Activated T-helper 1 cell treated with Interleukin-2 at 50 U/mL for 16 hours (primary cell): ENCODE results near the gene IL4R.

Experiments used
- DNase-seq: peaks from one replicate; pipeline ENCODE4 v3.0.0-alpha.2; 2020; ENCODE audit warnings: low read depth

IL4R gene

DNA sequence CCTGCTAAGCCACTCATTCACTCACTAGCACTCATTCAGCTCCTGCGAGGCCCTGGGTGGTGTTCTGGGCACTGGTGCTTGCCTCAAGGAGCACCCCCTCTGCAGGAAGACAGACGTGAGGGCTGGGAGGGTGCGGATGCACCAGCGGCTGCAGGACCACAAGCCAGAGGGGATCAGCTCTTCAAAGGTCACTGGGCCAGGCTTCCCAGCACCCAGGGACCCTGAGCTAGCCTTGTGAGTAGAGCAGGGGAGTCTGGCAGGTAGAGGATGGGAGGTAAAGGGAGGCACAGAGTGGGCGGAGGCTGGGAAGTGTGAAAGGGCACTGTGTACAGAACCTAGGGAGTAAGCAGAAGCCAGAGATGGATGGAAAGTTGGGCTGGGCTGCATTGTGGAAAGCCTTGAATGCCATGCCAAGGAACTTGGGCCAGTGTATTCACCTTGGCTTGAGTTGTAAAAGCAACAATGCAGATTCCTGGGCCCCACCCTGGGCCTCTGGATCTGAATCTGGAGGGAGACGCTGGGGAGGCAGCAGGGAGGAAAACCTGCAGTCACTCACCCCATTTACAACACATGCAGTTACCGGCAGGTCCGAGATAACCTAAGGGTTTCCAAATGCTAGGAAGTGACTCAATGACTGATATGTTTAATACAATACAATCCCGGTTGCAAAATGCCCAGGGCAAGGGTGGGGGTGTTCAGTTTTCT, 1.7 kb downstream of the IL4R start:
- peak; percentile 34 for DNase-seq

- DNase-seq = no peak
Observed at GRCh38 chr16:27316038-27316680, 2.4 kb downstream of the IL4R start.

- DNase-seq = no peak
Observed at GRCh38 chr16:27317320-27317719, 3.5 kb downstream of the IL4R start.

GRCh38 chr16:27317738-27318391, 4.1 kb downstream of the IL4R start:
- no peak for DNase-seq

GRCh38 chr16:27318392-27319256, 4.8 kb downstream of the IL4R start:
- peak; percentile 29 for DNase-seq

DNA sequence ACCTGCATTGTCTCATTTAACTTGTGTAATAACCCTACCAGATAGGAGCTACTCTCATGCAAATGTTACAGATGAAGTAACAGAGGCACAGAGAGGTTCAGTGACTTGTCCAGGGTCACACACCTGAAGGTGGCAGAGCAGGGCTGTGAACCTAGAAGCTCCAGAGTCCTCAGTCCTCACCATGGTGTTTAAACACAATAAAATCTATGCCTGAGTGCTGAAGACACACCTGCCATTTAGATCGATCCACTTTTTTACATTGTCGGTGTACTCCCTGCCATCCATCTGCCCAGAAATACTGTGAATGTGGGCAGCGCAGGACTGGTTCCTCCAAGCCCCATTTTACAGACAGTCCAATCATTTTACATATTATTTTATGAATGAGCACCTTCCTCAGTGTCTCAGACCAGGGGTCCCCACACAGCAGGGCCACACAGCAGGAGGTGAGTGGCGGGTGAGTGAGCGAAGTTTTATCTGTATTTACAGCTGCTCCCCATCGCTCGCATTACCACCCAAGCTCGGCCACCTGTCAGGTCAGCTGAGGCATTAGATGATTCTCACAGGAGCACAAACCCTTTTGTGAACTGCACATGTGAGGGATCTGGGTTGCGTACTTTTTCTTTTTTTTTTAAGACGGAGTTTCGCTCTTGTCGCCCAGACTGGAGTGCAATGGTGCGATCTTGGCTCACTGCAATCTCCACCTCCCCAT, 5.6 kb downstream of the IL4R start:
- no peak for DNase-seq

DNA sequence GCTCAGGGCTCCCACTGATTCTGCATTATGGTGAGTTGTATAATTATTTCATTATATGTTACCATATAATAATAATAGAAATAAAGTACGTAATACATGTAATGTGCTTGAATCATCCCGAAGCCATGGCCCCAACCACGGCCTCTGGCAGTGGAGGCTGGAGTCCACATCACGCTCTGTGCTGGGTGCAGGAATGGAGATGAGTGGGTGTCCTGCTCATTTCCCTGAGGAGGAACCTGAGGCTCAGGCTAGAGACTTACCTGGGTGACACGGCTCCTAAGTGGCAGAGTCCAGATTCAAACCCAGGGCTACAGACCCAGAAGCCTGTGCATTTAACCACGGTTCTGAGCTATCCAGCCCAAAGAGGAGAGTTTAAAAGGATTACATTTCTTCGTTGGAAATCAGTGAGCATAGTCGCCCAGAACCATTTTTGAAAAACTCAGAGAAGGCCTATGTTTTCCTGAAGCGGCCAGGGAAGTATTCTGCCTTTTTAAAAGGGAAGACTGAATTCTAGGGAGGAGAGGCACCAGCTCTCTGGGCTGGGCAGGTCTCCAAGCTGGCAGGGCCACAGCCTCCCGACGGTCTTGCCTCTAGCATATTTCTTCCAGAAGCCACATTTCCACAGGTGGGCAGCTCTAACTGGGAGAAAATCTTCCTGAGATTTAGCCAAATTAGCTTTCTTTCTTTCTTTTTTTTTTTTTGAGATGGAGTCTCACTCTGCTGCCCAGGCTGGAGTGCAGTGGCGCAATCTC, 6.7 kb downstream of the IL4R start:
- DNase-seq = no peak

GRCh38 chr16:27321013-27321915, 7.5 kb downstream of the IL4R start:
- no peak for DNase-seq

DNA sequence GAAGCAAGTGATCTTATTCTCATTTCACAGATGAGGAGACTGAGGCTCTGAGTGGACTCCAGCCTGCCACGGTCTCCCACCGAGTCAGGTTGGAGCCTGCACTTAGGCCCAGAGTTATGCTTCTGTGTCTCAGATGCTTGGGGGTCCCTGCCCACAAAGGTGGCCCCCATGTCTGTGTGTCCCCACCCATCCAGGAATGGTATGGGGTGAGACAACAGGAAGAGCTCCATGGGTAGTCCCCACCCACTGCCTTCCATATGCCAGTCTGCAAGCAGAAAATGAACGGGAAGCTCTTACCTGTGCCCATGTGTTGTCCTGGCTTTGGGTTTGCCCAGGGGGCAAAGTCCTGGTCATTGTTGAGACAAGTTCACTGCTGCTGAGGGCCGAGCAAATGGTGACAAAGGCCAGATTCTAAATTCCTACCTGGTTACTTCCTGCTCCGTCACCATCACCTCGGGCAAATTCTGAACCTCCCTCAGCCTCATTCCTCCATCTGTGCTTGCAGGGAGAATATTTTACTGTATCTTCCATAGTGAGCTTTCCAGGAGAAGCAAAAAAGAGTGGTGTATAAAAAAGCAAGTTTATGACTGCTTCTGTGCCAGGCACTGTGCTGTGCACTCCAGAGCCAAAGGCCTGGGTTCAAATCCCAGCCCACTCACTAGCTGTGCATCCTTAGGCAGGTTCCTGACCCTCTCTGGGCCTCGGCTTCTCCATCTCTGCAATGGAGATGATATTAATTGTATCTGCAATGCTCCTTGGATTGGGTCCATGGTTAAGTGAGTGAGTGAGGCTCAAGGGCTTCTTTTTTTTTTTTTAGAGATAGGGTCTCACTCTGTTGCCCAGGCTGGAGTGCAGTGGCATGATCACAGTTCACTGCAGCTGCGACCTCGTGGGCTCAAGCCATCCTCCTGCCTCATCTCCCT, 9.3 kb downstream of the IL4R start:
- DNase-seq = no peak

DNA sequence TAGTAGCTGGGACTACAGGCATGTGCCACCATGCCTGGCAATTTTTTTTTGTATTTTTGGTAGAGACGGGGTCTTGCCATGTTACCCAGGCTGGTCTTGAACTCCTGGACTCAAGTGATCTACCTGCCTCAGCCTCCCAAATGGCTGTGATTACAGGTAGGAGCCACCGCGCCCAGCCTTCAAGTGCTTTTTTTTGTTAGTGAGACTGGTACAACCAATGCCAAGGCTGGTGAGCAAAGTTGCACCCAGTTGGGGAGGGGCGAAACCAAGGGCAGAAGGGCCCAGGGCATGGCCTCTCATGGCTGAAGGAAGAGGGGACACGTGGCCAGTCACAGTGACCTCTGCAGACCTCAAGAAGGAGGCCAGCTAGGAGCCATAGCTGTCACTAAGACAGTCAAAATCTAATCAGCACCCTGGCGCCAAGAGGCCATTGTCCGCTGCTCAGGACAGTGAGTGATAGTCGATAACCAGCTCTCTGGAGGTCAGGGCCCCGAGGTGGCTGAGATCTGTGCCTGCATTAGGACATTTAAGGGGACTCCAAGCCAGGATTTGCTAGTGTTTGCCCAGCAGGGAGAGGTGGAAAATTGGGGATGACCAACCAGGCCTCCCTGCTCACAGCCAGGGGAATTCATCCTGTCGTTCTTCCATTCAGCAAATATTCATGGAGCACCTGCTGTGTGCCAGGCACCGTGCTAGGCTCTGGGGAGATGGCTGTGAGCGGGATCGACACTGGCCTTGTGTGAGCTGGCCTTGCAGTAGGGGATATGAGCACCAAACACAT, 10.2 kb downstream of the IL4R start:
- no peak for DNase-seq

GRCh38 chr16:27324851-27325301, 11.1 kb downstream of the IL4R start:
- DNase-seq = no peak

GRCh38 chr16:27325736-27326135, 12.0 kb downstream of the IL4R start:
- no peak for DNase-seq

DNA sequence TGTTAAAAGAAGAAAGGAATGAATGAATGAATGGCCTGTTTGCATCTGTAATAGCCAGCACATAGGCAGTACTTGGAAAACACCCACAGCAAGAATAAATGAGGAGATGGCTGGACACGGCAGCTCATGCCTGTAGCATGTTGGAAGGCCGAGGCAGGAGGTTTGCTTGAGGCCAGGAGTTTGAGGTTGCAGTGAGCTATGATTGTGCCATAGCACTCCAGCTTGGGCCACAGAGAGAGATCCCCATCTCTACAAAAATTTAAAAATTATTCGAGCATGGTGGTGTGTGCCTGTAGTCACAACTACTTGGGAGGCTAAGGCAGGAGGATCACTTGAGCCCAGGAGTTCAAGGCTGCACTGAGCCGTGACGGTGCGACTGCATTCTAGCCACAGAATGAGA, 12.5 kb downstream of the IL4R start:
- DNase-seq = no peak

DNA sequence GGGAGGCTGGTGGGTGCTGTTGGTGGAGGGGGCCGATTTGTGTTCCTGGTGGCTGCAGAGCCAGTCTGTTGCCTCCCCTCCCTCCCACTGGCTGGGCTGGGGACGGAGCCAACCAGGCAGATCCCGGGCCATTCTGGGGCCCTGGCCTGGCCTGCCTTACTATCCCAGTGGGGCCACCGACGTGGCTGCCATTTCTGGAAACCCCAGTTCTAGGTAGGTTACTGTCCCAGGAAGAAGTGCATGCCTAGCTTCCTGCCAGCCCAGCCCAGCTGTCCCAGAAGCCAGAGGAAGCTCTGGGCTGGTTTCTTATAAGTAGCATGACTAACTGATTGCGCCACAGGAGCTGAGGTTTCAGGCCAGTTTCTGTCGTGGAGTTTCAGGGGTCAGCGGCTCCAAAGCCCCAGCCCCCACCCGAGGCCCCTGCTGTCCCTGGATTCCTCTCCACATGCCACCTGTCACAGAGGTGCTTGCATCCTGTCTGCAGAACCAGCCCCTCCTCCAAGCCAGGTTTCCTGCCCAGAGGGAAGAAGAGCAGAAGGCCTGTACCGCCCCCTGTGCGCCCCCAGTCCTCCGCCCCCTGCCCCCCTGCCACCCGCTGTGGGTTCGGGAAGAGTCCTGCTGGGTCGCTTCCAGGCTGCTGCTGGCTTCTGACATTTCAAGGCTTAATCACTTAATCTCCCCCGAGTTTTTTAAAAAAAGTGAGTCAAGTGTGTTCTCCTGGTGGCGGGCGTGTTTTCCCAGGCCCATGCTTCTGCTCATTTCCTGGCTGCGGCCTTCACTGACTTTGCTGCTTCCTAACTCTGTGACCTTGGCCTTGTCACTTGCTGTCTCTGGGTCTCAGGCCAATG, 13.2 kb downstream of the IL4R start:
- DNase-seq = no peak

GRCh38 chr16:27327586-27327915, 13.8 kb downstream of the IL4R start:
- DNase-seq = no peak

GRCh38 chr16:27328937-27329336, 15.2 kb downstream of the IL4R start:
- no peak for DNase-seq
